GDM1 (cell line): ENCODE results near the gene SLC25A2.

Experiments used
- DNase-seq: peaks from one replicate; lab custom pipeline; 2025; lab: John Stamatoyannopoulos, UW

The SLC25A2 gene

GRCh38 chr5:141313711-141314110 is 9.9 kb upstream of the SLC25A2 start:
- DNase-seq, result no peak

- no peak for DNase-seq
Measured at GRCh38 chr5:141306630-141307029, 2.8 kb upstream of the SLC25A2 start.

GRCh38 chr5:141298376-141298775 is 5.5 kb downstream of the SLC25A2 start:
- DNase-seq, result no peak

- DNase-seq, result no peak
Measured at GRCh38 chr5:141272906-141273305, 30.9 kb downstream of the SLC25A2 start.

- DNase-seq, result no peak
Measured at GRCh38 chr5:141269195-141269594, 34.7 kb downstream of the SLC25A2 start.

GRCh38 chr5:141261238-141261546 is 42.7 kb downstream of the SLC25A2 start:
- no peak for DNase-seq

- no peak for DNase-seq
Measured at GRCh38 chr5:141260458-141261237, 43.2 kb downstream of the SLC25A2 start.

GRCh38 chr5:141258948-141259347 is 44.9 kb downstream of the SLC25A2 start:
- no peak for DNase-seq

GRCh38 chr5:141258464-141258863 is 45.4 kb downstream of the SLC25A2 start:
- no peak for DNase-seq
